HG03025 (cell line): ENCODE data around the gene SDR42E1.

Source experiments
- ATAC-seq: cut with Tn5 transposase; IDR thresholded peaks from one replicate; pipeline ENCODE4 v1.9.1; 2021; ENCODE audit warnings: mild to moderate bottlenecking, moderate library complexity; ENCODE audit not compliant: unreplicated experiment, low FRiP score

Gene SDR42E1, protein sequence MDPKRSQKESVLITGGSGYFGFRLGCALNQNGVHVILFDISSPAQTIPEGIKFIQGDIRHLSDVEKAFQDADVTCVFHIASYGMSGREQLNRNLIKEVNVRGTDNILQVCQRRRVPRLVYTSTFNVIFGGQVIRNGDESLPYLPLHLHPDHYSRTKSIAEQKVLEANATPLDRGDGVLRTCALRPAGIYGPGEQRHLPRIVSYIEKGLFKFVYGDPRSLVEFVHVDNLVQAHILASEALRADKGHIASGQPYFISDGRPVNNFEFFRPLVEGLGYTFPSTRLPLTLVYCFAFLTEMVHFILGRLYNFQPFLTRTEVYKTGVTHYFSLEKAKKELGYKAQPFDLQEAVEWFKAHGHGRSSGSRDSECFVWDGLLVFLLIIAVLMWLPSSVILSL

DNA sequence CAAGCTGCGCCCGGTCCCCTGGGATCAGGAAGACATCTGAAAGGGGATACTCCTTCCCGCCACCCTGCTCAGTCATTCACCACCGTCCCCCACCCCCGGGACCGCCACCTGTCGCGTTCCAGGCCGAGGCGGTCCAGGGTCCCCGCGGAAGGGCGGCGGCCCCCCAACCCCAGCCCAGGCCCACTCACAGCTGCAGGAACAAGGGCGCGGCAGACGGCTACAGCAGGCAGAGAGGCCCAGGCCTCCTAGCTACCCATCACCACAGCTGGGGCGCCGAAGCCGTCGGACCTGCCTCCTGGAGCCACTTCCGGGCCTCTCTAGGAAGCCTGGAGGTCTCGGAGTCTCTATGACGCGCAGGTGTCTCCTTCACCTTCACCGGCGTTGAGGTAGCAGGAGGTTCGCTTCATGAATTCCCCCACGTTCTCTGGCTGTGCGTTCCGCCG lies at the start of gene SDR42E1:
Gene SDR42E1, minus strand, starts transcription at position 272 of the 443 bp plus-strand sequence. CDS start 10,612 bp downstream, outside the sequence.
- ATAC-seq: no peak

DNA sequence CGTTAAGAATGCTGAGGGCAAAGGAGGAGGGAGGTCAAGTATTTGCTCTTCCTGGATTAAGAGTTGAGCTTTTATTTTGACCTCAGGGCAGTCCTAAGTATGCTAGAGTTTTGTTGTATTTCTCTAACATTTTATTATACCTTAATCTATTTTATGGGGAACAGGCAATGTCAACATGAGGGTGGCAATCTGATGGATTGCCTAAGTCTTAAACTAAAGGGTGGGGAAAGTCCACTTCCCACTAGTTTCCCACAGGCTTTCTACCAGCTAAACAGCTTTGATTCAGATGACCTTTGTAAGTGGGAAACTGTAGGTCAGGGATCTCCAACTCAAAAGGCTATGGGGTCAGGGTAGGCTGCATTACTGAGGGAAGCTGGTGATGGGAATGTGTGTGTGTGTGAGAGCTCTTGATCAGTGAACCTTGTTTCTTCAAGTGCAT lies 48.7 kb upstream of the SDR42E1 start:
- ATAC-seq: no peak

DNA sequence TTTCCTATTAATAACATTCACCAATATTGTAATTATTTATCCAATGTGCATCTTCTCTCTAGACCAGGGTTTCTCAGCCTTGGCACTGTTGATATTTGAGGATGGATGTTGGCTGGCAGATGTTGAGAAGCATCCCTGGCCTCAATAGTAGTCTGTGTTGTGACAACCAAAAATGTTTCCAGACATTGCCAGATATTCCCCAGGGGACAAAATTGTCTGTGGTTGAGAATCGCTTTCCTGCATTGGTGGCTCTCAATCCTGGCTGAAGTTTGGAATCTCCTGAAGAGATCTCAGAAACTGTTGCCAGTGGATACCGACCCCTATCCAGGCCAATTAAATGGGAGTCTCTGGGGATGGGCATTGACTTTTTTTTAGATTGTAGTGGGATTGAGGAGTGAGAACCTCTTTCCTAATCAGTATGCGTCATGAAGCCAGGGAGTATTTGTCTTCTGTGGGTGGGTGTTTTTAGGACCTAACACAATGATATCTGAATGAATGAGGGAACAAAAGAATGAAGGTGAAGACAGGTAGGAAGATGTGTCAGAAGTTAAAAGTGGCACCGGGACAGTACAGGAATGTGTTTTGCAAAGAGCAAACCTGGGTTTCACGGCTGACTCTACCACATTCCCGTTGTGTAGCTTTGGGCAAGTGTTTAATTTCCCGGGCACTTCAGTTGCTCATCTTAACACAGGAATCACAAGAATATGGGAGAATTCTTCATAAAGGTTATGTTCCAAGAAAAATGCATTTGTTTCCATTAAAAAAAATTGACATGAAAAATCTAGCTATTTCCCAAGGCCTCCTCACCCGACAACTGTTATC lies 48.1 kb upstream of the SDR42E1 start:
- ATAC-seq: no peak

DNA sequence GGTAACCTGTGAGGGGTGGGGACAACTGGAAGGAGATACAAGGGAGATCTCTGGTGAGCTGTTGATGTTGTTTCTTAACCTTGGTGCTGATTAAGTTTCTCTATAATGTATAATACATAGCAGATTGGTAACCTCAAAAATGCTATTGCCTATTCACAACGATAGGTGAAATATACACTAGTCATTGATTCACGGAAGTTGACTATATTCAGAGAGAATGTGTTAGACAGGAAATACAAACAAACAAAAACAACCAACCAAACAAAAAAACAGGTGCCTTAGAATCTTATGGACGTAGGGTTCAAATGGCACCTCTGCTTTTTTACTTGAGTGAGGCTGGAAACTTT lies 45.3 kb upstream of the SDR42E1 start:
- no peak for ATAC-seq

DNA sequence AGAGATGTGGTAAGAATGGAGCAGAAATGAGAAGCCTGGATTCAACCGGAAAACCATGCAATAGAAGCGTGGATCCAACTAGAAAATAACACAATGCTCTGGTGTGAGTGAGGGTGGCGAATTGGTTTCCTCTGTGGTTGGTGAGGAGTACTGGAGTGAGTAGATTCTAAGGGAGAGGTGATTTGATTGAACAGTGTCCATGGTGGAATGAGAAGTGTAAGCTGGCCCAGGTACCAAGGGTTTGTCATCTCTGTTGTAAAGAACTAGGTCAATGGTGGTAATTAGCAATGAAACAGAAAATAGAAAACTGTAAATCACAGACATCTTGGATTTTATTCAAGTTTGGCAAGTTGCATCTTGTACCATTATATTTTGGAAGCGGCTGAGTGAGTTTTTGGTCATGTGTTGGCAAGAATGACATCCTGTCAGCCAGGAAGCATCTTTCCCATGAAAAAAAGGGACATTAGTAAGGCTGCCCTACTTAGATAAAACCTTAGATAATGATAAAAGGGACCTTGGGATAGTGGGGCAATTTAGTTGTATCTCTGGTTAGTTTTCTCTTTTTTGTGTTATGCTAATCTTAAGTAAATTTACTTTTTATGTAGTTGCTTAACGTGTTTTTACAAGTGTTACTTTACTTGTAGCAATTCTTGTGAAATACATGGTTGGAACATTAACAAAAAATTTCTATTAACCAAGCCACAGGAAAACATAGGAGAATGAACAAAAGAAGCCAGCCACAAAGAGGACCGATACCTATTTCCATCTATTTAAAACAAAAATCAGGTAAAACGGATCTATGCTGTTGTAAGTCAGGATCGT lies 44.7 kb upstream of the SDR42E1 start:
- ATAC-seq: no peak

DNA sequence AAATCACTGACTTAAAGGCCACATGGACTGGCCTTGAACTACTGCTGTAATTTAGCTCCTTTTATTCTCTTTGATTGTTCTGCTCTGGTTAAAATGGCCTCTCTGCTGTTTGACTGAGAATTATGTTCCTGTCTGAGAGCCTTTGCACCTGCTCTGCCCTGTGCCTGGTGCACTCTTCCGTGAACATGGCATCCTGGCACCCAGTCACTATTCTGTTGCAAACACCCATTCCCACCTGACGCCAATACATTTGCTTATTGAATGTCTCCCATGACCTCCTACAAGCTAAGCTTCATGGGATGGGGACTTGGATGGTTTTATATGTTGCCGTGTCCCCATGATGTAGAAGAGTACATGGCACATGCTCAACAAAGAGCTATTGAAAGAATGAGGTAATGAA lies 43.8 kb upstream of the SDR42E1 start:
- ATAC-seq: no peak

DNA sequence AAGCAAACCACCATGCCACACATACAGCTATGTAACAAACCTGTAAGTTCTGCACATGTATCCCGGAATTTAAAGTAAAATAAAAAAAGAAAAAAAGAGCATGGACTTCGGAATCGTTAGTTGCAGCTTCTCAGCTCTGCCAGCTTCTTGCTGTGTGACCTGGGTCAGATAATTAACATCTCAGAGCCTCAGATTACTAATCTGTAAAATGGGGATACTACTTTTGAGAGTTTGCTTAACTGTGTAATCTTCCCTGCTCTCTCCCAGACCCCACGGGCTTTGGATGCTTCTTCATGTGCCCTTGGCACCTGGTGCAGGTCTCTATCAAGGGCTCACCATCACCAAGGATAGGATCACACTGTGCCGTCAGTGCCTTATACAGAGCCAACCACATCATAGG lies 40.4 kb upstream of the SDR42E1 start:
- ATAC-seq: no peak

DNA sequence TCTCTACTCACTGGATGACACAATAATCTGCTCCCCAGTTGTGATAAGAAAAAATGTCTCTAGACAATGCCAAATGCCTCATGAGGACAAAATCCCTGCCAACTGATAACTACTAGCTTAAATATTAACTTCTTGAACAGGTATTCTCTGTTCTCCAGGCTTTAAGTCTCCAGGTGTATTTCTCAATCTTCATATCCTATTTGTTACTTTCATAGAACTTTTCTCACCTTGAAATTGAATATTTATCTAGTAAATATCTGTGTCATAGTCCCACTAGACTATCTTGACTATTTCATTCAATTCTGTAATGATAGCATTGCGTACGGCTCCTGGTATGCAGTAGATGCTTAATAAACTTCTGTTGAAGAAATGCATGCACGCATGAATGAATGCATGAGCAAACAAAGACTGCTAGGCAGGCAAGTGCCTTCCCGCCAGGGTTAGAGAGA lies 39.7 kb upstream of the SDR42E1 start:
- no peak for ATAC-seq

DNA sequence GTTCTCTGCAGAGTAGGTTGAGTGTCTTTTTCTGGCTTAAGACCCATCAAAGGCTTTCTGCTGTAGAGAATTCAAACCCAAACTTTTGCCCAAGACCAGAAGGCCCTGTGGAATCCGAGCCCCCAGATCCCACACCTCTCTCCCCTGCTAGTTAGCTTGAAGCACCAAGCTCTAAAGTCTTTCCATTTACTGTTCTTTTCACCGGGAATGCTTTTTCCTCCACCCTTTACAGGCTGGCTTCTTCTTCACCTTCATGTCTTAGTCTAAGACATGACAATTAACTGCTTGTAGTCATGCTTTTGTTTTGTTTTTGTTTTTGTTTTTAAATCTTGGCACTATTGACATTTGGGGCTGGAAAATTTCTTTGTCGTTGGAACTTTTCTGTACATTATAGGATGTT lies 39.2 kb upstream of the SDR42E1 start:
- no peak for ATAC-seq

DNA sequence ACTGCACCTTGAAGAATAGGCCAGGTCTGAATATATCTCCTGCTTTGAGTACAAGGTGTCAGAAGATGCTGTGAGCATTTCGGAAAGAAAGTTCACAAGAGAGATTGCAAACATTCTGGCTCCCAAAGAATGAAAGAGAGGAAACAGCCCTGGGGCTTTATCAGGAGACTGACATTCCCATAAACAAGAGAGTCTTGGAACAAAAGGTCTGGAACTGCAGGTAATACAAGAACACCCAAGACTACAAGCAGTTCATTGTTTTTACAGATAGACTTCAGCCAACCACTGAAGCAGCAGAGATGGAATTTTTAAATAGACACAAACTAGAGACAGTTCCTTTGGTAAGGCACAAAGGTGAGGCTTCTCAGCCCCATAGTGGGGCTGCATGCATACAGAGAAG lies 38.2 kb upstream of the SDR42E1 start:
- no peak for ATAC-seq

DNA sequence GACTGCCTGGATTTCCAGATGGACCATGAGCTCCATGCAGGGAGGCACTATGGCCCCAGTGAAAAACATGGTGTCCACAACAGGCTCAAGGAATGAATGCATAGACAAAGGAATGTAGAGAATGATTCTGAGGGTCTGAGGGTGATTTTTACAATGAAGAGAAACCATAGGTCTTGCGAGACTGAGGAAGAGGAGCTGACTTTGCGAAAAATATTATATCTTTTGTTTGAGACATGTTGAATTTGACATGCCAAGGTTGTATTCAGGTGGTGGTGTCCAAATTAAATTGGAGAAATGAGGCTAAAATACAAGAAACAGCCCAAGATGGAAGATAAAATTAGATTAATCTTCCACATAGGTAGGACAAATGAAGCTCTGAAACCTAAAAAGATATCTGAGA lies 36.5 kb upstream of the SDR42E1 start:
- no peak for ATAC-seq

DNA sequence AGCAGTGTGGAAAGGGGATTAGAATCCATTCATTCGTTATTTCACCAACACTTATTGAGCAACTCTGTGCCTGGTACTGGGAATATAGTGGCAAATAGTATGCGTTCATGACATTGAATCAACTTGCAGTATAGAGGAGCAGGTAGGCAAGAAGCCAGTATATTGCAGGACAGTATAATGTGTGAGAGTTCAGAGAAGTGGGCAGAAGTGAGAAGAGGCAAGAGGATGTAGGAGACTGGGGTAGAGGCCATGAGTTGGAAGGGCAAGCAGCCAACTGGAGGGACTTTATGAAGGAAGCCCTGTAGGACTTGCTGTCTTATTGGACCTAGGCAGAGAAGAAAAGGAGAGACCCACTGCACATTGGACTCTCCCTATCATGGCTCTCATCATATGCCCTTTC lies 36.1 kb upstream of the SDR42E1 start:
- ATAC-seq: no peak

DNA sequence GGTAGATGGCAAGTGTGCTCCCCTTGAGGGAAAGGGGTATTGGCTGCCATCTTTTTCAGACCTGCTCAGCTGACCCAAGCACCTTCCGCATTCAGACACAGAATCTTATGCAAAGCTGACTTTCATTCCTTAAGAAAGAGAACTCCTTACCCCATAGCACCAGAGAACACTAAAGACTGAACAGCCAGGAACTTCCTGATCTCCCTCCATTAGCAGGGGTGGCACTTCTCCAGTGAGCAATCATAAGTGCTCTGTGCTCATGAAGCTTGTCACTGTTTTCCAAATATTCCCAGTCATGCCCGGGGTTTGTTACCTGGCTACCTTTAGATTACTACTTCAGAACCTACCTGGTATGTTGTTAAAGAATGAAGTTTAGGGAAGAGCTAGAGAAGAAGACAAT lies 35.7 kb upstream of the SDR42E1 start:
- ATAC-seq: no peak

DNA sequence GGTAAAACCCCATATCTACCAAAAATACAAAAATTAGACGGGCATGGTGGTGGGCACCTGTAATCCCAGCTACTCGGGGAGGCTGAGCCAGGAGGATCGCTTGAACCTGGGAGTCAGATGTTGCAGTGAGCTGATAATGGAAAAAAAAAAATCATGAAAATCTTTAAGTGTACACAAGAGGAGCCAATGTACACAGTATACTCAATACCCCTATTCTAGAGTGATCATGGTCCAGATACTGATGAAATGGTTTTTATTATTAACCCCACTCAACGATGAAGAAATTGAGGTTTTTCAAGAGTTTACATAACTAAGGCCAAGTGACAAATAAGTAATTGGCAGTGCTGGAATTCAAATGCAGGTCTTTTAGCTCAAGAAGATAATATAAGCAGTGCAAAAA lies 35.3 kb upstream of the SDR42E1 start:
- ATAC-seq: no peak

DNA sequence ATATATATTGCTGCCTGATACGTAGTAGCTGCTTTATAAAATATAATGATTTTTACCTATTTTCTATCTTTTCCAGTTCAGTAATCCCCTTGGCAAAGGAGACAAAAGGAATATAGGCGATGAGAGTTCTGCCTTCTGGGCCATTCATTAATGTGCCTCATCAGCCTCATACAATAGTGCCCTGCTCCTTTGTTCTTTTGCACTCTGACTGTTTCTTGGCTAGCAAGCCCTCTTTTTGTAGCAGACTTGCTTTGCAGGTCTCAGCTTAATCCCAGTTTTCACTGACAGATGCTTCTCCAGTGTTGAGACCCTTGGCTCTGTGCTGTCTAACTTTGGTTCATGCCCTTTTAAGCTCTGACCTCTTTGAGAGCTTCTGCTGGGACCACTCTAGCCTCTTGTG lies 34.2 kb upstream of the SDR42E1 start:
- no peak for ATAC-seq

DNA sequence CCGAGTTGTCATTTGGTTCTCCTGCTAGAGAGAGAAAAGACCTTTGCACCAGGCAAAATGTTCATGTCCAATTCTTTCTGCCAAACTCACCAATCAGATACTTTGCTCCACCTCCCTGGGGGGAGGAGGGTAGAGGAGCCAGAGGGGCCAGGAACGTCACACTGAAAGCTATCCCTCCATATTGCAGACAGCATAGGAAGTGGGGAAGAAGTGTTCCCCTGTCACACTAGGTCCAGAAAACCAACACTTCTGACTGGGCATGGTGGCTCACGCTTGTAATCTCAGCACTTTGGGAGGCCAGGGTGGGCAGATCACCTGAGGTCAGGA lies 33.3 kb upstream of the SDR42E1 start:
- ATAC-seq: no peak

DNA sequence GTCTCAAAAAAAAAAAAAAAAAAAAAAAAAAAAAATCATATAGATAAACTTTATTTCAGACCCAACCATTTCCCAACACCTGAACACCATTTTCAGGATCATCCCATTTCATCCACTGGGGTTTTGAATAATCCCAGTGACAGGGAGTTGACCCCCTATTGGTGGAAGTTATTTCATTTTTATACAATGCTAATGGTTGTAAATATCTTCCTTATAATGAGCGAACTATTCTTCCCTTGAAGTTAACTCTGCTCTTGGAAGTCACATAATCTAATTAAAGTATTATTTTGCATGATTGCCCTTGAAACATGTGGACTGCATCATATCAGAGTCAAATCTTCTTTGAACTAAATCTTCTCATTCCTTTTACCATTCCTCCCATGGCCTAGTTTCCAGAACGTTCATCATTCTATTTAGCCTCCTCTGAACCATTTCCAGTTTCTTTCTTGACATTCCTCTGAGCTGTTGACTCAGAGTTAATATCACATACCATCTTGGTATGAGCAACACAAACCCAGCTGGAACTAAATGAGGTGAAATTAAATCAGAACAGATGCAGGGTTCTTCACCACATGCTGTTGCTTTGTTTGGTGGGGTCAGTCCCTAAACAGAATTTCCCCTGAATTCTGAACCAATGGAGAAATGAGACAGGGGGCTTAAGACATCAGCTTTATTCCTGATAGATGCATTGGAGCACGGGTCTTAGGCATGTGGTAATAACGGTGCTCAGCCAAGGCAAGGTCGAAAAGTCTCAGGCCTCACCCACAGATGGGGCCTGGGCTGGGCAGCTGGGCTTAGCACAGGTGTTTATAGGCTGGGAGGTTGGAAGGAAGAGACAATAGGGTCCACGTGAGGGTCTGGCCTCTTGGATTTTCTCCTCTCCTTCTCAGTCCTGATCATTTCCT lies 32.7 kb upstream of the SDR42E1 start:
- ATAC-seq: no peak

DNA sequence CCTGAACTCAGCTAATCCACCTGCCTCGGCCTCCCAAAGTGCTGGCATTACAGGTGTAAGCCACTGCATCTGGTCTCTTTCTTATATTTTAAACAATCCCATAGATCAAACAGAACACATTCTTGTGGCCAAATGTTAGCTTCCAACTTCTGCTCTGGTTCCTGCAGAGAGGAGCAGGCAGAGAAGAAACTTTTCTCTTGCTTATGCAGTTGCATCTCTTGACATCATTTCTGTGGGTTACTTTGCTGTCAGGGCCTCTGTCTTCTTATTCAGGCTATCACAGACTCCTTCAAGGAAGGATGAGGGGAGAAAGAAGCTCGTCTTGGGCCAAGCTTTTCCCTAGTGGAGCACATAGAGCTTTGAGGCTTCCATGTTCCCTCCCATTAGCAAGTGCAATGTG lies 31.6 kb upstream of the SDR42E1 start:
- ATAC-seq: no peak

DNA sequence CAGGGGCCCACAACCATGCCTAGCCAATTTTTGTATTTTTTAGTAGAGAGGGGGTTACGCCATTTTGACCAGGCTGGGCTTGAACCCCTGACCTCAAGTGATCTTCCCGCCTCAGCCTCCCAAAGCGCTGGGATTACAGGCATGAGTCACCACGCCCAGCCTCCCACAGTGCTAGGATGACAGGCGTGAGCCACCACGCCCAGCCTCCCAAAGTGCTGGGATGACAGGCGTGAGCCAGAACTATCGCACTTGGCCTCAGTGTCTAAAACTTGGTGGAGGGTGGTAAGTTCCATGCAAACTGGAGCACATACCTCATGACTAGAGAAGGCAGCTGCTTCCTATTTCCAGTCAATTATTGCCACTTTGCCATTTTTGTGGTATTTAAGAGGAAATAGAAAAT lies 30.9 kb upstream of the SDR42E1 start:
- no peak for ATAC-seq

DNA sequence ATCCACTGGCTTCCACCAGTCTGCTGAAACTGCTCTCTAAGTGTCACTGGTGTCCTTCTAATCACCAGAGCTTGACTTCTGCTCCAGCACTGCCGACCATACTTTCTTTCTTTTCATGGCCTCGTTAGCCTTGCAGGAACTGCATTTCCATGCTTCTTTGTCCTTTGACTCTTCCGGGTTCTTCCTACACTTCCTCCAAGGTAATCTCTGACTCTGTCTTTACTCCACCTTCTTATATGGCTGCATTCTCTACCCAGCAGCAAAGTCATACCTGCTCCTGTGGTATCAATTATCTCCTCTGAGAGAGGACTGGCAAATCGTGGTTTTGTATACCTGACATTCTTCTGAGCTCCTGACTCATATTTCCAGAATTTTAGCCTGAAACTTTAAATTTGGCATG lies 30.3 kb upstream of the SDR42E1 start:
- no peak for ATAC-seq
